ENCODE data around the gene FPR3. TPM values are rescaled to one million over a fixed set of nuclear protein-coding genes. Genes with fewer than 3 reads are reported as not detected.

The FPR3 gene
- total RNA-seq (1.0 TPM), polyA plus RNA-seq (5.8 TPM)

- no peaks in the 10 kb centered on the region for H3K36me3 ChIP-seq (ENCODE audit: insufficient read depth)
- no peak within 1 kb of the TSS for H3K4me3 ChIP-seq (ENCODE audit: low read depth, low read length)
- no peaks in the 10 kb centered on the region for H3K4me1 ChIP-seq (ENCODE audit: insufficient read depth)
- 26% methylated on average over 2 of the region's 2 CpGs for WGBS
- H3K27ac ChIP-seq (ENCODE audit: low read depth), result no peak within 1 kb of the TSS
- no peak for DNase-seq (ENCODE audit: extremely low spot score)
Observed at GRCh38 chr19:51794885-51795490, at the start of gene FPR3. Gene FPR3 (plus strand): TSS chr19:51795157. CDS start chr19:51823749, 28,592 bp downstream.

DNA sequence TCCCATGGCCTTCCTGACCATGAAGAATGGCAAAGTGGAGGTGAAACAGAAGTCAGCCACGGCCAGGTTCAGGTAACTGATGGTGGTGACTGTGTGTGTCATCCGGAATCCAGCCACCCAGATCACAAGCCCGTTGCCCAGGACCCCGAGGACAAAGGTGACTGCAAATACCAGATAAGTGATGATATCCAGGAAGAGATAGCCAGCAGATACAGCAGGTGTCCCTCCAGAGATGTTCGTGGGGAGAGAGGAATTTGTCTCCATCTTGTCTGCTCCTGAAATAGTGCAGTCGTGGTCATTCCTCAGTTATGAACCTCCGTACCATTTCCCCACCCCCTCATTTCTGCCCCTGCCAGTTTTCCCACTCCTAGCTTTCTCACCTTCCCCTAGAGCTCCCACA lies 48.2 kb upstream of the FPR3 start:
- Histone ChIP-seq H3K4me3 (ENCODE audit: low read depth, low read length) (no peak overlapping the region), H3K27ac (ENCODE audit: low read depth) (no peak overlapping the region), H3K4me1 (ENCODE audit: insufficient read depth) (no peaks in the 10 kb centered on the region), H3K36me3 (ENCODE audit: insufficient read depth) (no peaks in the 10 kb centered on the region)
- no peak for DNase-seq (ENCODE audit: extremely low spot score)
- WGBS, result 72% methylated on average over 7 of the region's 7 CpGs

DNA sequence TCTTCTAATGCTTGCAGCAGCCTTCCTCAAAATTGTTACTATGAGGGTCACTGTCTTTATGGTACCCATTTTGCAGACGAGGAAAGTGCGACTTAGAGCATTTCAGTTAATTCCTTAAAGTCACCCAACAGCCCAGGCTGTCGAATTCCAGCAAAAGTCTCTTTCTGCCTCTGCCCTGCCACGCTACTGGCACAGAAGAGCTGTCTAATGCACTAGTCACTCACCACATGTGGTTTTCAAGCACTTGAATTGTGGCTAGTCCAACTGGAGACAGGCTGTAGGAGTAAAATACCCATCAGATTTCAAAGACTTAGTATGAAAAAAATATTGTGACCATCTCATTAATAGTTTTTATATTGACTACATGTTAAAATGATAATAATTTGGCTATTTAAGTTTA lies 45.0 kb upstream of the FPR3 start:
- no peaks in the 10 kb centered on the region for H3K36me3 ChIP-seq (ENCODE audit: insufficient read depth)
- DNase-seq (ENCODE audit: extremely low spot score), result no peak
- WGBS, result 75% methylated on average over 4 of the region's 4 CpGs
- no peak overlapping the region for H3K4me3 ChIP-seq (ENCODE audit: low read depth, low read length)
- H3K27ac ChIP-seq (ENCODE audit: low read depth), result no peak overlapping the region
- no peaks in the 10 kb centered on the region for H3K4me1 ChIP-seq (ENCODE audit: insufficient read depth)

DNA sequence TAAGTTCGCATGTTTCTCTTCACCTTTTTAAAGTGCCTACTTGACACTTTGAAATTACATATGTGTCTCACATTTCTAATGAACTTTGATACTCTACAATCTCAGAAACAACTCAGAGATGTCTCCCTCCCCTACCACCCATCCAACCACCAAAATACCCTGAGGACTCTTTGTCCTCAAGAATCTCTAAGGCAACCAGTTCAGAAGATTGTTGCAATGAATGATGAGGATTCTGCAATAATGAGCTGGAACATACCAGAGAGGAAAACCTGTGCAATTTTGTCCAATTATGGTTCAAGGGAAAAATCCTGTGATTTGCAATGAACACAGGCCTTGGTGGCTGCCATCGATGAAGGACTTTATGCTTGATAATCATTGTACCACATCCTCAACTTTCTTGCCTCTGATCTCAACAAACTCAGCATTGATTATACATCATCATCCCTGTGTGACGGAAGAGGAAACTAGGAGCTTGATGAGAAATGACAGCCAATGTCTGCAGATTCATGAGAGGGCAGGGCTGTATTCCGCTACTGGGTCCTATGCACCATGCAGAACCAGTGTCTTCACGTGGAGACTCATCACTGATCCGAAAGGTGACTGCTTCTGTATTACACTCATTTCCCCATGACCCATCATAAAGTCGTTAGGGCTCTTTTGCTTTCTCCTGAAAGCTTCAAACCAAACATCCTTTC lies 44.4 kb upstream of the FPR3 start:
- Histone ChIP-seq H3K4me1 (ENCODE audit: insufficient read depth) (no peaks in the 10 kb centered on the region), H3K27ac (ENCODE audit: low read depth) (no peak overlapping the region), H3K36me3 (ENCODE audit: insufficient read depth) (no peaks in the 10 kb centered on the region), H3K4me3 (ENCODE audit: low read depth, low read length) (no peak overlapping the region)
- no peak for DNase-seq (ENCODE audit: extremely low spot score)
- WGBS, result 76% methylated on average over 7 of the region's 7 CpGs

- Histone ChIP-seq H3K36me3 (ENCODE audit: insufficient read depth) (no peaks in the 10 kb centered on the region), H3K4me1 (ENCODE audit: insufficient read depth) (no peaks in the 10 kb centered on the region), H3K4me3 (ENCODE audit: low read depth, low read length) (no peak within 1 kb of the TSS), H3K27ac (ENCODE audit: low read depth) (no peak within 1 kb of the TSS)
- WGBS, result 83% methylated on average over 2 of the region's 2 CpGs
- DNase-seq (ENCODE audit: extremely low spot score), result no peak
Observed at GRCh38 chr19:51751655-51752054, 43.3 kb upstream of the FPR3 start, which contains the start of gene FPR1. Gene FPR1 (minus strand): TSS chr19:51751878. CDS start chr19:51746994, 4,884 bp downstream.

- Histone ChIP-seq H3K36me3 (ENCODE audit: insufficient read depth) (no peaks in the 10 kb centered on the region), H3K27ac (ENCODE audit: low read depth) (no peak overlapping the region), H3K4me1 (ENCODE audit: insufficient read depth) (no peaks in the 10 kb centered on the region), H3K4me3 (ENCODE audit: low read depth, low read length) (no peak overlapping the region)
- 88% methylated on average over 6 of the region's 6 CpGs for WGBS
- no peak for DNase-seq (ENCODE audit: extremely low spot score)
Observed at GRCh38 chr19:51754109-51754508, 40.8 kb upstream of the FPR3 start.

GRCh38 chr19:51754770-51755169 lies 40.2 kb upstream of the FPR3 start:
- H3K36me3 ChIP-seq (ENCODE audit: insufficient read depth), result no peaks in the 10 kb centered on the region
- no peaks in the 10 kb centered on the region for H3K4me1 ChIP-seq (ENCODE audit: insufficient read depth)
- H3K4me3 ChIP-seq (ENCODE audit: low read depth, low read length), result no peak overlapping the region
- 84% methylated on average over 4 of the region's 4 CpGs for WGBS
- DNase-seq (ENCODE audit: extremely low spot score), result no peak
- H3K27ac ChIP-seq (ENCODE audit: low read depth), result no peak overlapping the region

- 84% methylated on average over 7 of the region's 7 CpGs for WGBS
- no peak for DNase-seq (ENCODE audit: extremely low spot score)
- Histone ChIP-seq H3K4me1 (ENCODE audit: insufficient read depth) (no peaks in the 10 kb centered on the region), H3K36me3 (ENCODE audit: insufficient read depth) (no peaks in the 10 kb centered on the region), H3K27ac (ENCODE audit: low read depth) (no peak overlapping the region), H3K4me3 (ENCODE audit: low read depth, low read length) (no peak overlapping the region)
Observed at GRCh38 chr19:51755571-51755970, 39.4 kb upstream of the FPR3 start.

DNA sequence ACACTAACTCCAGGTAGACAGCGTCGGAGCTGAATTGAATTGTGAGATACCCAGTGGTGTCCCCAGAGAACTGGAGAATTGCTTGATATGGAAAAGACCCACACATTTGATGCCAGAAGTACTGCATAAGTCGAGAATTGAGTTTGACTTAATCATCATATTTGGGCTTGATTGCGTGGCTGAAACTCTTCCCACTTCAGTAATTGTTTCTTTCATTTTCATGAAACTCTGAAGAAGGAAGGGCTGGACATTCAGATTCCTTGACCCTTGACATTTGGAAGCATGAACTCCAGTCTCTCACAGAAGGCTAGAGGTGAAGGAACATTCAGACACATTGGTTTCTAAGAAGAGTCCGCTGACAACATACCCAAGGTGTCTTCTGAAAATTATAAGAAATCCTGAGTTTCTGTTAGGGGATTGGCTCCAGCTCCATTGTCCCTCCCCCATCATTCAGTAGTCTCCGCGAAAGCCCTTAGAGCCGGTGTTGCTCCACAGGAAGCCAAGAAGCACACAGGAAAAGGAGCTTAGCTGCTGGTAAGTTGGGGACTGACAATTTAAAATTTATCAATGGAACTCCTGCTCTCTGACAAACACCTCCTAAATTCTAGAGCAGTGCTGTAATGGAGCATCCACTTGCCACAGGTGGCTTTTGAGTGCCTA lies 34.1 kb upstream of the FPR3 start, which contains the start of gene FPR2:
FPR2 (plus strand) TSS at position 484 of the 660 bp plus-strand sequence. CDS start 7,479 bp downstream, outside the sequence.
- 55% methylated on average over 8 of the region's 8 CpGs for WGBS
- no peak for DNase-seq (ENCODE audit: extremely low spot score)
- H3K4me1 ChIP-seq (ENCODE audit: insufficient read depth), result no peaks in the 10 kb centered on the region
- no peak within 1 kb of the TSS for H3K27ac ChIP-seq (ENCODE audit: low read depth)
- no peaks in the 10 kb centered on the region for H3K36me3 ChIP-seq (ENCODE audit: insufficient read depth)
- H3K4me3 ChIP-seq (ENCODE audit: low read depth, low read length), result no peak within 1 kb of the TSS

- no peak overlapping the region for H3K4me3 ChIP-seq (ENCODE audit: low read depth, low read length)
- no peak overlapping the region for H3K27ac ChIP-seq (ENCODE audit: low read depth)
- no peaks in the 10 kb centered on the region for H3K4me1 ChIP-seq (ENCODE audit: insufficient read depth)
- DNase-seq (ENCODE audit: extremely low spot score), result no peak
- WGBS, result 85% methylated on average over 7 of the region's 7 CpGs
- H3K36me3 ChIP-seq (ENCODE audit: insufficient read depth), result no peaks in the 10 kb centered on the region
Observed at GRCh38 chr19:51761696-51762095, 33.3 kb upstream of the FPR3 start.

- WGBS, result 61% methylated on average over 5 of the region's 5 CpGs
- no peak for DNase-seq (ENCODE audit: extremely low spot score)
- no peak overlapping the region for H3K27ac ChIP-seq (ENCODE audit: low read depth)
- no peaks in the 10 kb centered on the region for H3K4me1 ChIP-seq (ENCODE audit: insufficient read depth)
- H3K36me3 ChIP-seq (ENCODE audit: insufficient read depth), result no peaks in the 10 kb centered on the region
- H3K4me3 ChIP-seq (ENCODE audit: low read depth, low read length), result no peak overlapping the region
Observed at GRCh38 chr19:51765086-51765485, 29.9 kb upstream of the FPR3 start.

GRCh38 chr19:51766461-51766860 lies 28.5 kb upstream of the FPR3 start:
- no peak overlapping the region for H3K27ac ChIP-seq (ENCODE audit: low read depth)
- no peak overlapping the region for H3K4me3 ChIP-seq (ENCODE audit: low read depth, low read length)
- no peaks in the 10 kb centered on the region for H3K4me1 ChIP-seq (ENCODE audit: insufficient read depth)
- H3K36me3 ChIP-seq (ENCODE audit: insufficient read depth), result no peaks in the 10 kb centered on the region
- no peak for DNase-seq (ENCODE audit: extremely low spot score)
- 60% methylated on average over 5 of the region's 5 CpGs for WGBS

DNA sequence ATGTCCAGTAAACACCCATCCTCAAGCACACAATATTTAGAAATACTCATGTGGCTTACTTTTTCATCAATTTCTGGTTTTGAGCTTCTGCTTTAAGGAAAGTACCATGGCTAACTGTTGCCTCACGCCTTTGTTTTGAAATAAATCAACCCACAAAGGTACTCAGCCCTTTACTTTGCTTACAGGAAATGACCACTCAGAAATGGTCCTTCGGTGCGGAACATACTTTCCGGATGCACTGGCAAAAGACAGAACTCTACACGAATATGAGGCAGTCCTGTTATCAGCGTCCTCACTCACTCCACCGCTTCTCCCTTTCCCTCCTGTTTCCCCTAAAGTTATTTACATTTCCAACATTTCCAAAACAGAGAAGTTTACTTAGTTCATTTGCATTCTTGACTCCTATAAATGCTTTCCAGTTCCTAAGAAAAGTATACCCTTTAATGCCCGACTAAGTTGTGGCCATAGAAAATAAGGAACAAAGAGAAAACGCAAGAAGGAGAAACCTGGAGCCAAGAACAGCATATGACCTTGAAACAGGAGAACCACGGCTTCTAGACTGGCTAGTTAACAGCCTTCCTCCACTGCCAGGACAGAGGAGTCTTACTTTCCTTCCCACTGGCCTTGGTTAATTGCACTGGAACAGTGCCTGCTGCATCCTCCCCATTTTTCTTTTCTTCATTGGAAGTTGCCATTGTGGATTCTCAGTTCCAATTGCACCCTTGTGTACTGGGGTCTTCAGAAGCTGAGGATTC lies 23.4 kb upstream of the FPR3 start:
- H3K27ac ChIP-seq (ENCODE audit: low read depth), result no peak overlapping the region
- 55% methylated on average over 10 of the region's 10 CpGs for WGBS
- H3K4me1 ChIP-seq (ENCODE audit: insufficient read depth), result no peaks in the 10 kb centered on the region
- DNase-seq (ENCODE audit: extremely low spot score), result no peak
- H3K4me3 ChIP-seq (ENCODE audit: low read depth, low read length), result no peak overlapping the region
- no peaks in the 10 kb centered on the region for H3K36me3 ChIP-seq (ENCODE audit: insufficient read depth)
